Astrocyte (in vitro differentiated cells and primary cell): ENCODE data around the gene GRK5.

Source experiments
- EZH2 ChIP-seq: IDR thresholded peaks from 2 replicates; pipeline ENCODE4 v1.6.1; 2012; ENCODE audit warnings: mild to moderate bottlenecking, low read length, inconsistent platforms; ENCODE audit not compliant: insufficient read depth
- TF ChIP-seq, protein P1 (sequence below): IDR thresholded peaks from 2 replicates; pipeline ENCODE4 v1.5.1; 2011; ENCODE audit warnings: low read depth, mild to moderate bottlenecking, inconsistent platforms, low read length, moderate library complexity; ENCODE audit not compliant: insufficient read depth

DNA sequence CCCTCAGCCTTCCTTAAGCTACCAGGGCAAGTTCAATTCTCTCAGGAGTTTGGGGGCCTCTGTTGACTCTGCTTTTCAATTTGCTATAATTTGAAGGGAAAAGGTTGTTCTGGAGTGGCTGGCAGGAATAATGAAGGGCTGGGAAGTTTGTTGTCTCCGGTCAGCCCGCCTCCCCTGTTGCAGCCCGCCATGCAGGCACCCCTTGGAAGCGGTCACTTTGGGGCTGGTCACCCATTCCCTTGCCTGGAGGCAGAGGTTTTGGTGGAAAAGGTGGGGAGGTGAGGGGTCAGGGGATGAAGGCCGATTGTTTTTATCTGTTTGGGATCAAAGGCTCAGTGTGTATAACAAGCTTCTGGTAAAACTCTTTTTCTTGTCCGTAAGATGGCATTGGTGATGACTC, 79.1 kb downstream of the GRK5 start:
- TF ChIP-seq, protein P1, sequence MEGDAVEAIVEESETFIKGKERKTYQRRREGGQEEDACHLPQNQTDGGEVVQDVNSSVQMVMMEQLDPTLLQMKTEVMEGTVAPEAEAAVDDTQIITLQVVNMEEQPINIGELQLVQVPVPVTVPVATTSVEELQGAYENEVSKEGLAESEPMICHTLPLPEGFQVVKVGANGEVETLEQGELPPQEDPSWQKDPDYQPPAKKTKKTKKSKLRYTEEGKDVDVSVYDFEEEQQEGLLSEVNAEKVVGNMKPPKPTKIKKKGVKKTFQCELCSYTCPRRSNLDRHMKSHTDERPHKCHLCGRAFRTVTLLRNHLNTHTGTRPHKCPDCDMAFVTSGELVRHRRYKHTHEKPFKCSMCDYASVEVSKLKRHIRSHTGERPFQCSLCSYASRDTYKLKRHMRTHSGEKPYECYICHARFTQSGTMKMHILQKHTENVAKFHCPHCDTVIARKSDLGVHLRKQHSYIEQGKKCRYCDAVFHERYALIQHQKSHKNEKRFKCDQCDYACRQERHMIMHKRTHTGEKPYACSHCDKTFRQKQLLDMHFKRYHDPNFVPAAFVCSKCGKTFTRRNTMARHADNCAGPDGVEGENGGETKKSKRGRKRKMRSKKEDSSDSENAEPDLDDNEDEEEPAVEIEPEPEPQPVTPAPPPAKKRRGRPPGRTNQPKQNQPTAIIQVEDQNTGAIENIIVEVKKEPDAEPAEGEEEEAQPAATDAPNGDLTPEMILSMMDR = no peak
- no peak for TF ChIP-seq EZH2
